ENCODE measurements around the gene SIPA1L2.

DNA sequence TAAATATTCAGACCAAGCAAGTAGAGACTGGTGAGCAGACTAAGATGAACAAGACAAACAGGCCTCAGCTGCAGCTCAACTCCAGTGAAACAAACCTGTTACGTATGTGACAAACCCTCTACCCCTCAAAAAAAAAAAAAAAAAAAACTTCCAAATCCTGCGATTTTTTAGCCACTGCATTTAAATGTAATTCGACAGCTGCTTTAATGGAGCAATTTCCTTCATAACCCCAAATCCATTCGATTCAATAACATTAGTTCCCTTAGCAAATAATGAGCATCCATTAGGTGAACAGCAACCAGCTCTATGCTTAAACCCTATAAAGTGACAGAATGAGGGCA lies 31.1 kb downstream of the SIPA1L2 start:
- TF ChIP-seq, protein P1, sequence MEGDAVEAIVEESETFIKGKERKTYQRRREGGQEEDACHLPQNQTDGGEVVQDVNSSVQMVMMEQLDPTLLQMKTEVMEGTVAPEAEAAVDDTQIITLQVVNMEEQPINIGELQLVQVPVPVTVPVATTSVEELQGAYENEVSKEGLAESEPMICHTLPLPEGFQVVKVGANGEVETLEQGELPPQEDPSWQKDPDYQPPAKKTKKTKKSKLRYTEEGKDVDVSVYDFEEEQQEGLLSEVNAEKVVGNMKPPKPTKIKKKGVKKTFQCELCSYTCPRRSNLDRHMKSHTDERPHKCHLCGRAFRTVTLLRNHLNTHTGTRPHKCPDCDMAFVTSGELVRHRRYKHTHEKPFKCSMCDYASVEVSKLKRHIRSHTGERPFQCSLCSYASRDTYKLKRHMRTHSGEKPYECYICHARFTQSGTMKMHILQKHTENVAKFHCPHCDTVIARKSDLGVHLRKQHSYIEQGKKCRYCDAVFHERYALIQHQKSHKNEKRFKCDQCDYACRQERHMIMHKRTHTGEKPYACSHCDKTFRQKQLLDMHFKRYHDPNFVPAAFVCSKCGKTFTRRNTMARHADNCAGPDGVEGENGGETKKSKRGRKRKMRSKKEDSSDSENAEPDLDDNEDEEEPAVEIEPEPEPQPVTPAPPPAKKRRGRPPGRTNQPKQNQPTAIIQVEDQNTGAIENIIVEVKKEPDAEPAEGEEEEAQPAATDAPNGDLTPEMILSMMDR (IDR thresholded peaks at IDR 0.05) = no peak
- TF ChIP-seq POLR2AphosphoS5 (IDR thresholded peaks at IDR 0.05) = no peak
- TF ChIP-seq POLR2A (IDR thresholded peaks at IDR 0.05) = no peak
- no peak for TF ChIP-seq EP300 (IDR thresholded peaks at IDR 0.05)

All from suprapubic skin (tissue), 4 donors.